Mucosa of descending colon (tissue), 3 donors: ENCODE measurements around the gene MTPN. TPM values are rescaled to one million over a fixed set of nuclear protein-coding genes. Genes with fewer than 3 reads are reported as not detected.
A peak's percentile ranks its signal among the peaks of the same experiment; 100 is the strongest.

Source experiments
- ATAC-seq: fragments of 200-7000 bp; cut with Tn5 transposase; one replicate; pipeline ENCODE4 v1.9.1; 2020; ENCODE audit warnings: mild to moderate bottlenecking, moderate library complexity
- DNase-seq, 3 donors: peaks; one replicate each; pipeline ENCODE4 v3.0.0-alpha.2; 2020
- H3K36me3 ChIP-seq: fragments of 200-600 bp; one replicate; pipeline ENCODE4 v1.8.0; 2021; ENCODE audit warnings: low read depth, mild to moderate bottlenecking
- H3K4me1 ChIP-seq: fragments of 200-600 bp; one replicate; pipeline ENCODE4 v1.8.0; 2021; ENCODE audit warnings: low read depth, mild to moderate bottlenecking
- H3K4me3 ChIP-seq: fragments of 200-600 bp; one replicate; pipeline ENCODE4 v1.8.0; 2021; ENCODE audit warnings: mild to moderate bottlenecking
- H3K9me3 ChIP-seq: fragments of 200-600 bp; one replicate; pipeline ENCODE4 v1.8.0; 2021; ENCODE audit warnings: mild to moderate bottlenecking
- CTCF ChIP-seq: fragments of 200-600 bp; IDR thresholded peaks from one replicate; pipeline ENCODE4 v1.8.0; 2022; ENCODE audit warnings: antibody characterized with exemption, mild to moderate bottlenecking
- intact Hi-C, 2 donors: fragments of 100-400 bp; cut with DNase I in 1 of 2; cut with micrococcal nuclease in 1 of 2; formaldehyde crosslinking; loops; one replicate each; pipeline versions ENCODE4 v1.11.0 to v1.11.1; 2022; cut with DNase I, micrococcal nuclease
- total RNA-seq, 3 donors: library from RNA; stranded (reverse); fragmentation: NEBNext Ultra II Directional in 2 of 3; extraction: Animal tissue kit (Norgen Biotek cat#: 25700) in 2 of 3; gene quantifications; one replicate each; pipeline versions ENCODE4 v1.2.1 to v1.2.4, GENCODE V29; 2021 to 2023
- donor health status: DM: no; HTN: no; CAD: no; lungs with moderate emphysema.
- donor health status: DM: no; HTN: no; CAD: no.
- donor health status: DM: no; HTN: yes; CAD: no.

The MTPN gene
- total RNA-seq, 3 donors from 2014 or later, result 93.1 to 97.9 (median 97.0) TPM

GRCh38 chr7:135977742-135978066, 545 bp upstream of the MTPN start:
- ATAC-seq (peak; percentile 11), DNase-seq (no peak)
- no peak for TF ChIP-seq CTCF
- Histone ChIP-seq H3K4me3 (peak overlapping the region; percentile 90), H3K36me3 (no peaks in the 10 kb centered on the region), H3K4me1 (peaks cover 11% of the 10 kb centered on the region), H3K9me3 (no peaks in the 10 kb centered on the region)
- intact Hi-C loops, result no loop called here

GRCh38 chr7:135976312-135977006, 700 bp downstream of the MTPN start:
- peaks cover 11% of the 10 kb centered on the region for H3K4me1 ChIP-seq
- peak overlapping the region; percentile 90 for H3K4me3 ChIP-seq
- ATAC-seq, result peak; percentile 63
- TF ChIP-seq CTCF, result no peak
- intact Hi-C loops, result no loop called here
- DNase-seq, result peak; percentile 45 to 51 (median 47)
- H3K36me3 ChIP-seq, result no peaks in the 10 kb centered on the region
- H3K9me3 ChIP-seq, result no peaks in the 10 kb centered on the region

GRCh38 chr7:135975166-135975565, 2.0 kb downstream of the MTPN start:
- H3K9me3 ChIP-seq, result no peaks in the 10 kb centered on the region
- TF ChIP-seq CTCF, result no peak
- H3K4me3 ChIP-seq, result no peak overlapping the region
- H3K36me3 ChIP-seq, result no peaks in the 10 kb centered on the region
- intact Hi-C loops, result no loop called here
- ATAC-seq, result no peak
- DNase-seq, result no peak
- peaks cover 11% of the 10 kb centered on the region for H3K4me1 ChIP-seq

- H3K4me1 ChIP-seq, result peaks cover 11% of the 10 kb centered on the region
- no peak for DNase-seq
- no peak for TF ChIP-seq CTCF
- no peaks in the 10 kb centered on the region for H3K36me3 ChIP-seq
- no peak overlapping the region for H3K4me3 ChIP-seq
- intact Hi-C loops, result no loop called here
- no peak for ATAC-seq
- H3K9me3 ChIP-seq, result no peaks in the 10 kb centered on the region
Observed at GRCh38 chr7:135974667-135975066, 2.5 kb downstream of the MTPN start.

- intact Hi-C loops, result no loop called here
- H3K4me3 ChIP-seq, result no peak overlapping the region
- no peaks in the 10 kb centered on the region for H3K36me3 ChIP-seq
- DNase-seq (no peak), ATAC-seq (no peak)
- H3K4me1 ChIP-seq, result peaks cover 11% of the 10 kb centered on the region
- no peak for TF ChIP-seq CTCF
- no peaks in the 10 kb centered on the region for H3K9me3 ChIP-seq
Observed at GRCh38 chr7:135971366-135971725, 5.8 kb downstream of the MTPN start.
